ENCODE measurements around the gene ROBO4.

- TF ChIP-seq, protein P1, sequence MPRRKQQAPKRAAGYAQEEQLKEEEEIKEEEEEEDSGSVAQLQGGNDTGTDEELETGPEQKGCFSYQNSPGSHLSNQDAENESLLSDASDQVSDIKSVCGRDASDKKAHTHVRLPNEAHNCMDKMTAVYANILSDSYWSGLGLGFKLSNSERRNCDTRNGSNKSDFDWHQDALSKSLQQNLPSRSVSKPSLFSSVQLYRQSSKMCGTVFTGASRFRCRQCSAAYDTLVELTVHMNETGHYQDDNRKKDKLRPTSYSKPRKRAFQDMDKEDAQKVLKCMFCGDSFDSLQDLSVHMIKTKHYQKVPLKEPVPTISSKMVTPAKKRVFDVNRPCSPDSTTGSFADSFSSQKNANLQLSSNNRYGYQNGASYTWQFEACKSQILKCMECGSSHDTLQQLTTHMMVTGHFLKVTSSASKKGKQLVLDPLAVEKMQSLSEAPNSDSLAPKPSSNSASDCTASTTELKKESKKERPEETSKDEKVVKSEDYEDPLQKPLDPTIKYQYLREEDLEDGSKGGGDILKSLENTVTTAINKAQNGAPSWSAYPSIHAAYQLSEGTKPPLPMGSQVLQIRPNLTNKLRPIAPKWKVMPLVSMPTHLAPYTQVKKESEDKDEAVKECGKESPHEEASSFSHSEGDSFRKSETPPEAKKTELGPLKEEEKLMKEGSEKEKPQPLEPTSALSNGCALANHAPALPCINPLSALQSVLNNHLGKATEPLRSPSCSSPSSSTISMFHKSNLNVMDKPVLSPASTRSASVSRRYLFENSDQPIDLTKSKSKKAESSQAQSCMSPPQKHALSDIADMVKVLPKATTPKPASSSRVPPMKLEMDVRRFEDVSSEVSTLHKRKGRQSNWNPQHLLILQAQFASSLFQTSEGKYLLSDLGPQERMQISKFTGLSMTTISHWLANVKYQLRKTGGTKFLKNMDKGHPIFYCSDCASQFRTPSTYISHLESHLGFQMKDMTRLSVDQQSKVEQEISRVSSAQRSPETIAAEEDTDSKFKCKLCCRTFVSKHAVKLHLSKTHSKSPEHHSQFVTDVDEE (CRISPR knock-in tag; IDR thresholded peaks at IDR 0.05): no peak
- TF ChIP-seq ARNTL (CRISPR knock-in tag; IDR thresholded peaks at IDR 0.05; ENCODE audit: borderline replicate concordance, low read depth) (no peak), ZNF565 (CRISPR knock-in tag; conservative IDR thresholded peaks at IDR 0.05; ENCODE audit: low read depth) (no peak), ZFP30 (CRISPR knock-in tag; IDR thresholded peaks at IDR 0.05) (no peak), ZFP3 (CRISPR knock-in tag; IDR thresholded peaks at IDR 0.05) (no peak), BACH2 (CRISPR knock-in tag; IDR thresholded peaks at IDR 0.05; ENCODE audit: borderline replicate concordance) (no peak), TCF4 (CRISPR knock-in tag; IDR thresholded peaks at IDR 0.05; ENCODE audit: borderline replicate concordance) (no peak), ZC3H10 (CRISPR knock-in tag; IDR thresholded peaks at IDR 0.05) (no peak)
- TF ChIP-seq, protein P2, sequence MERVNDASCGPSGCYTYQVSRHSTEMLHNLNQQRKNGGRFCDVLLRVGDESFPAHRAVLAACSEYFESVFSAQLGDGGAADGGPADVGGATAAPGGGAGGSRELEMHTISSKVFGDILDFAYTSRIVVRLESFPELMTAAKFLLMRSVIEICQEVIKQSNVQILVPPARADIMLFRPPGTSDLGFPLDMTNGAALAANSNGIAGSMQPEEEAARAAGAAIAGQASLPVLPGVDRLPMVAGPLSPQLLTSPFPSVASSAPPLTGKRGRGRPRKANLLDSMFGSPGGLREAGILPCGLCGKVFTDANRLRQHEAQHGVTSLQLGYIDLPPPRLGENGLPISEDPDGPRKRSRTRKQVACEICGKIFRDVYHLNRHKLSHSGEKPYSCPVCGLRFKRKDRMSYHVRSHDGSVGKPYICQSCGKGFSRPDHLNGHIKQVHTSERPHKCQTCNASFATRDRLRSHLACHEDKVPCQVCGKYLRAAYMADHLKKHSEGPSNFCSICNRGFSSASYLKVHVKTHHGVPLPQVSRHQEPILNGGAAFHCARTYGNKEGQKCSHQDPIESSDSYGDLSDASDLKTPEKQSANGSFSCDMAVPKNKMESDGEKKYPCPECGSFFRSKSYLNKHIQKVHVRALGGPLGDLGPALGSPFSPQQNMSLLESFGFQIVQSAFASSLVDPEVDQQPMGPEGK (CRISPR knock-in tag; IDR thresholded peaks at IDR 0.05; ENCODE audit: borderline replicate concordance): no peak
- TF ChIP-seq, protein P3, sequence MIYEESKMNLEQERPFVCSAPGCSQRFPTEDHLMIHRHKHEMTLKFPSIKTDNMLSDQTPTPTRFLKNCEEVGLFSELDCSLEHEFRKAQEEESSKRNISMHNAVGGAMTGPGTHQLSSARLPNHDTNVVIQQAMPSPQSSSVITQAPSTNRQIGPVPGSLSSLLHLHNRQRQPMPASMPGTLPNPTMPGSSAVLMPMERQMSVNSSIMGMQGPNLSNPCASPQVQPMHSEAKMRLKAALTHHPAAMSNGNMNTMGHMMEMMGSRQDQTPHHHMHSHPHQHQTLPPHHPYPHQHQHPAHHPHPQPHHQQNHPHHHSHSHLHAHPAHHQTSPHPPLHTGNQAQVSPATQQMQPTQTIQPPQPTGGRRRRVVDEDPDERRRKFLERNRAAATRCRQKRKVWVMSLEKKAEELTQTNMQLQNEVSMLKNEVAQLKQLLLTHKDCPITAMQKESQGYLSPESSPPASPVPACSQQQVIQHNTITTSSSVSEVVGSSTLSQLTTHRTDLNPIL (CRISPR knock-in tag; IDR thresholded peaks at IDR 0.05; ENCODE audit: low read depth): no peak
These were observed 7.5 kb downstream of the ROBO4 start for GRCh38 chr11:124890151-124890550.

Data from SK-N-SH treated with all-trans-retinoic acid at 6 μM for 48 hours (cell line).